ENCODE measurements around the gene EEPD1.

DNA sequence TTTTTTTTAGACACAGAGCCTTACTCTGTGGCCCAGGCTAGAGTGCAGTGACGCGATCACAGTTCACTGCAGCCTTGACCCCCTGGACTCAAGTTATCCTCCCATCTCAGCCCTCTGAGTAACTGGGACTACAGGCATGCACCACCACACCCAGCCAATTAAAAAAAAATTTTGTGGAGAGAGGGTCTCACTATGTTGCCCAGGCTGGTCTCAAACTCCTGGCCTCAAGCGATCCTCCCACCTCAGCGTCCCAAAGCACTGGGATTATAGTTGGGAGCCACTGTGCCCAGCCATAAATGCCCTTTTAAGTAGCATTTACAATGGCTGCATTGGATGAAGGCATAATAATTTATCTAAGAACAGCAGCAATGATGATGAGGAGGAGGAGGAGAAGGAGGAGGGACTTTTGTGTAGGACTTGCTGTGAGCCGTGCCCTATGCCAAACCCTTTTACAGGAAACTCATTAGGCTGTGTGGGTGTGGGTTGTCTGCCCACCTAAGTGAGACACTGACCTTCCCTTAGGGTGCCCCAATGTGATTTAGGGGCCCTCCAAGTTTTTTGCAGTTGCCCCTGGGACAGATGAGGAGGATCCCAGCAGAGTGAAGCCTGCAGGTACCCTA, 51.1 kb downstream of the EEPD1 start:
- TF ChIP-seq, protein P1, sequence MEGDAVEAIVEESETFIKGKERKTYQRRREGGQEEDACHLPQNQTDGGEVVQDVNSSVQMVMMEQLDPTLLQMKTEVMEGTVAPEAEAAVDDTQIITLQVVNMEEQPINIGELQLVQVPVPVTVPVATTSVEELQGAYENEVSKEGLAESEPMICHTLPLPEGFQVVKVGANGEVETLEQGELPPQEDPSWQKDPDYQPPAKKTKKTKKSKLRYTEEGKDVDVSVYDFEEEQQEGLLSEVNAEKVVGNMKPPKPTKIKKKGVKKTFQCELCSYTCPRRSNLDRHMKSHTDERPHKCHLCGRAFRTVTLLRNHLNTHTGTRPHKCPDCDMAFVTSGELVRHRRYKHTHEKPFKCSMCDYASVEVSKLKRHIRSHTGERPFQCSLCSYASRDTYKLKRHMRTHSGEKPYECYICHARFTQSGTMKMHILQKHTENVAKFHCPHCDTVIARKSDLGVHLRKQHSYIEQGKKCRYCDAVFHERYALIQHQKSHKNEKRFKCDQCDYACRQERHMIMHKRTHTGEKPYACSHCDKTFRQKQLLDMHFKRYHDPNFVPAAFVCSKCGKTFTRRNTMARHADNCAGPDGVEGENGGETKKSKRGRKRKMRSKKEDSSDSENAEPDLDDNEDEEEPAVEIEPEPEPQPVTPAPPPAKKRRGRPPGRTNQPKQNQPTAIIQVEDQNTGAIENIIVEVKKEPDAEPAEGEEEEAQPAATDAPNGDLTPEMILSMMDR (IDR thresholded peaks at IDR 0.05), result no peak
- TF ChIP-seq POLR2A (IDR thresholded peaks at IDR 0.05), result no peak

Measured in thyroid gland (tissue), 4 donors.